Measurements from ENCODE around the gene BCL2L13. TPM values are rescaled to one million over a fixed set of nuclear protein-coding genes. Genes with fewer than 3 reads are reported as not detected.

The BCL2L13 gene
- total and polyA plus RNA-seq, 8 donors: 13.7 to 74.1 (median 30.6) TPM

DNA sequence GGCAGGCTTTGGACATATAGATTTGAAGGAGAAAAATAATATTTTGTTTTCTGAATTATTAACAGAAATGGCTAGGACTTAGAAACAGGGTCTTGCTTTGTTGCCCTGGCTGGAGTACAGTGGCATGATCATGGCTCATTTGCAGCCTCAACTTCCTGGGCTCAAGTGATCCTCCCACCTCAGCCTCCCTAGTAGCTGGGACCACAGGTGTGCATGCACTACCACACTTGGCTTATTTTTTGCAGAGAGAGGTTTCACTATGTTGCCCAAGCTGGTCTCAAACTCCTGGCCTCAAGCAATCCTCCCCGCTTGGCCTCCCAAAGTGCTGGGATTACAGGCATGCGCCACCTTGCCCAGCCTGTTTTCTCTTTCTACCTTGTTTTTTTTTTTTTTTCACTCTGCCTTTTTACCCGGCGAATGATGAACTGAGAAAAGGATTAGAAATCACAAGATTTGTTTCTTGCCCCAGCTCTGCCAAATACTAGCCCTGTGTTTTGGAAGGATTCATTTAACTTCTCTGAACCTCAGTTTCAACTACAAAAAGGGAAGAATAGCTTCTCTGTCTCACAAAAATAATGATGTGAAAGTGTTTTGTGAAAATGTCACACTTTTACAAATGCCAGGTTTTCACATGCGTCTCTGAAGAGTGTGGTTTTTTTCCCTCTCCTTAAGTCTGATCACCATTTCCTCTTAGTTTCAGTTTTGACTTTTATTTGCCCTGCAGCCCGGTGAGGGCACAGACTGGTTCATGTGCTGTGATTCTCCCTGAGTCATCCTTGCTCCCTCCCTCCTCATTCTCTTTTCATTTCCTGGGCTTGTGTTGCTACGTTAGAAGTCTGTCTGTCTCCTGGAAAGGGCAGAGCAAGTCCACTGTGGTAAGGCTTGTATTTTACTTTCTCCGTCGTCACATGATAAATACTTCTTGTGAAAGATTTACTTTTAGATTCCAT, 67.7 kb downstream of the BCL2L13 start:
- Histone ChIP-seq H3K4me1 (peaks cover 0 to 26% (median 11%) of the 10 kb centered on the region in 4 donors), H3K27ac (peak overlapping the region in 4 of 5 donors; percentile 64 to 75 (median 66)), H3K4me3 (peak overlapping the region; percentile 4 to 26 (median 23)), H3K9me3 (no peaks in the 10 kb centered on the region), H3K27me3 (no peaks in the 10 kb centered on the region), H3K36me3 (peaks cover 6 to 40% (median 33%) of the 10 kb centered on the region in 4 donors)
- 26 to 33% (median 30%) methylated on average over 9 of the region's 9 CpGs for WGBS, 5 donors
- peak in 2 of 3 donors; percentile 67 to 83 for TF ChIP-seq POLR2AphosphoS5 (IDR thresholded peaks at IDR 0.05)
- TF ChIP-seq, protein P1, sequence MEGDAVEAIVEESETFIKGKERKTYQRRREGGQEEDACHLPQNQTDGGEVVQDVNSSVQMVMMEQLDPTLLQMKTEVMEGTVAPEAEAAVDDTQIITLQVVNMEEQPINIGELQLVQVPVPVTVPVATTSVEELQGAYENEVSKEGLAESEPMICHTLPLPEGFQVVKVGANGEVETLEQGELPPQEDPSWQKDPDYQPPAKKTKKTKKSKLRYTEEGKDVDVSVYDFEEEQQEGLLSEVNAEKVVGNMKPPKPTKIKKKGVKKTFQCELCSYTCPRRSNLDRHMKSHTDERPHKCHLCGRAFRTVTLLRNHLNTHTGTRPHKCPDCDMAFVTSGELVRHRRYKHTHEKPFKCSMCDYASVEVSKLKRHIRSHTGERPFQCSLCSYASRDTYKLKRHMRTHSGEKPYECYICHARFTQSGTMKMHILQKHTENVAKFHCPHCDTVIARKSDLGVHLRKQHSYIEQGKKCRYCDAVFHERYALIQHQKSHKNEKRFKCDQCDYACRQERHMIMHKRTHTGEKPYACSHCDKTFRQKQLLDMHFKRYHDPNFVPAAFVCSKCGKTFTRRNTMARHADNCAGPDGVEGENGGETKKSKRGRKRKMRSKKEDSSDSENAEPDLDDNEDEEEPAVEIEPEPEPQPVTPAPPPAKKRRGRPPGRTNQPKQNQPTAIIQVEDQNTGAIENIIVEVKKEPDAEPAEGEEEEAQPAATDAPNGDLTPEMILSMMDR (IDR thresholded peaks at IDR 0.05): no peak
- TF ChIP-seq POLR2A (IDR thresholded peaks at IDR 0.05): no peak
- TF ChIP-seq EP300 (IDR thresholded peaks at IDR 0.05): no peak
- peak; percentile 28 to 75 for DNase-seq
- intact Hi-C loops (cut with DNase I; ENCODE audit: low total_unique reads): no loop called here

- no peak for DNase-seq
- Histone ChIP-seq H3K4me3 (peak overlapping the region; percentile 4 to 26 (median 23)), H3K36me3 (peaks cover 6 to 41% (median 33%) of the 10 kb centered on the region in 4 donors), H3K27ac (peak overlapping the region in 4 of 5 donors; percentile 64 to 75 (median 66)), H3K4me1 (peaks cover 0 to 26% (median 11%) of the 10 kb centered on the region in 4 donors), H3K9me3 (no peaks in the 10 kb centered on the region), H3K27me3 (no peaks in the 10 kb centered on the region)
- intact Hi-C loops (cut with DNase I; ENCODE audit: low total_unique reads): no loop called here
- WGBS, 5 donors: 89 to 100% (median 100%) methylated on average over 1 of the region's 1 CpG
- no peak for TF ChIP-seq POLR2A (IDR thresholded peaks at IDR 0.05)
- TF ChIP-seq POLR2AphosphoS5 (IDR thresholded peaks at IDR 0.05): no peak
- TF ChIP-seq, protein P1 (IDR thresholded peaks at IDR 0.05): no peak
- TF ChIP-seq EP300 (IDR thresholded peaks at IDR 0.05): no peak
These were observed 68.4 kb downstream of the BCL2L13 start for GRCh38 chr22:17706947-17707346.

GRCh38 chr22:17707526-17707925, 69.0 kb downstream of the BCL2L13 start:
- TF ChIP-seq, protein P1 (IDR thresholded peaks at IDR 0.05): no peak
- TF ChIP-seq EP300 (IDR thresholded peaks at IDR 0.05): no peak
- TF ChIP-seq POLR2AphosphoS5 (IDR thresholded peaks at IDR 0.05): no peak
- no peak for TF ChIP-seq POLR2A (IDR thresholded peaks at IDR 0.05)
- Histone ChIP-seq H3K4me3 (peak overlapping the region in 1 of 4 donors; percentile 22), H3K27ac (peak overlapping the region in 4 of 5 donors; percentile 64 to 75 (median 66)), H3K9me3 (no peaks in the 10 kb centered on the region), H3K4me1 (peaks cover 0 to 26% (median 11%) of the 10 kb centered on the region in 4 donors), H3K36me3 (peaks cover 6 to 35% (median 28%) of the 10 kb centered on the region in 4 donors), H3K27me3 (no peaks in the 10 kb centered on the region)
- no peak for DNase-seq
- 56 to 79% (median 64%) methylated on average over 3 of the region's 3 CpGs for WGBS, 5 donors
- intact Hi-C loops (cut with DNase I; ENCODE audit: low total_unique reads): no loop called here

DNA sequence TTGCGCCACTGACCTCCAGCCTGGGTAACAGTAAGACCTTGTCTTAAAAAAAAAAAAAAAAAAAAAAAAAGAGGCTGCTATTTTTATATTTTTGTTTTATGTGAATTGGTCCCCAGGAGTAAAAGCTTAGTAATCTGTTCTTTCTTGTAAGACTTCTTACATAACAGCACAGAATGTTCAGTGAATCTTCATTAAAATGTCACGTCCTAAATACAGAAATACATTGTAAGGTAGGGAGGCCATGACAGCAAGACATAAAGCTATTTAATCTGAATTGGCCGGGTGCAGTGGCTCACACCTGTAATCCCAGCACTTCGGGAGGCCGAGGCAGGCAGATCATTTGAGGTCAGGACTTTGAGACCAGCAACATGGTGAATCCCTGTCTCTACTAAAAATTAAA, 71.5 kb downstream of the BCL2L13 start:
- no peak overlapping the region for H3K27ac ChIP-seq
- WGBS, 5 donors: 96 to 100% (median 98%) methylated on average over 5 of the region's 5 CpGs
- no peak for DNase-seq
- H3K9me3 ChIP-seq: no peaks in the 10 kb centered on the region
- intact Hi-C loops (cut with DNase I; ENCODE audit: low total_unique reads): no loop called here
- TF ChIP-seq POLR2A (IDR thresholded peaks at IDR 0.05) (no peak), EP300 (IDR thresholded peaks at IDR 0.05) (no peak), POLR2AphosphoS5 (IDR thresholded peaks at IDR 0.05) (no peak)
- TF ChIP-seq, protein P1 (IDR thresholded peaks at IDR 0.05): no peak
- peaks cover 0 to 26% (median 11%) of the 10 kb centered on the region in 4 donors for H3K4me1 ChIP-seq
- H3K36me3 ChIP-seq: peaks cover 0 to 17% (median 9%) of the 10 kb centered on the region in 4 donors
- H3K27me3 ChIP-seq: no peaks in the 10 kb centered on the region
- H3K4me3 ChIP-seq: no peak overlapping the region

All from stomach (tissue), 9 donors.